OCI-LY7 (cell line): Measurements from ENCODE around the gene EVI2A.

Source experiments
- EZH2phosphoT487 ChIP-seq: fragments of 200-600 bp; sonication (generic); IDR thresholded peaks from 2 replicates; pipeline ENCODE4 v1.6.1; 2018; ENCODE audit warnings: low read depth, borderline replicate concordance, mild to moderate bottlenecking, mixed run types, antibody characterized with exemption, low read length, moderate library complexity, mixed read lengths
- TF ChIP-seq, protein P1 (sequence below): fragments of 200-600 bp; sonication (generic); conservative IDR thresholded peaks from 2 replicates; pipeline ENCODE4 v1.5.1; 2014; ENCODE audit warnings: mild to moderate bottlenecking, antibody characterized with exemption, low read length, moderate library complexity, mixed read lengths

DNA sequence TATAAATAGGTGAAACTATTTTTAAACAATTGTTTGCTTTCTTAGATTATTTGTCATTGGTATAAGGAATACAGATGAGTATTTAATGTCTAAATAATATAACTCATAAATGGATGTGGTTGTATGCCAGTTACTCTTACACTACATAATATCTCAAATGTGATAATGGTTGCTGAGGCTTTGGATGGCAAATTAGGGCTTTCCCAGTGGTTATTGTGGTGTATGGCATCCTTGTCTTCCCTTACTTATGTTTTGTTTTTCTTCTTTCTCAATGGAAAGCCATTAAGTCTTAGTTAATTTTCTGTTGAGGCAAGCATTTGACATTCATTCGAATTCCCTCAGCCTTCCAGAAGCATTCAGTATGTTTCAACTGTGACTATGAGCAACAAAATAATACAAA, 34.8 kb downstream of the EVI2A start:
- TF ChIP-seq, protein P1, sequence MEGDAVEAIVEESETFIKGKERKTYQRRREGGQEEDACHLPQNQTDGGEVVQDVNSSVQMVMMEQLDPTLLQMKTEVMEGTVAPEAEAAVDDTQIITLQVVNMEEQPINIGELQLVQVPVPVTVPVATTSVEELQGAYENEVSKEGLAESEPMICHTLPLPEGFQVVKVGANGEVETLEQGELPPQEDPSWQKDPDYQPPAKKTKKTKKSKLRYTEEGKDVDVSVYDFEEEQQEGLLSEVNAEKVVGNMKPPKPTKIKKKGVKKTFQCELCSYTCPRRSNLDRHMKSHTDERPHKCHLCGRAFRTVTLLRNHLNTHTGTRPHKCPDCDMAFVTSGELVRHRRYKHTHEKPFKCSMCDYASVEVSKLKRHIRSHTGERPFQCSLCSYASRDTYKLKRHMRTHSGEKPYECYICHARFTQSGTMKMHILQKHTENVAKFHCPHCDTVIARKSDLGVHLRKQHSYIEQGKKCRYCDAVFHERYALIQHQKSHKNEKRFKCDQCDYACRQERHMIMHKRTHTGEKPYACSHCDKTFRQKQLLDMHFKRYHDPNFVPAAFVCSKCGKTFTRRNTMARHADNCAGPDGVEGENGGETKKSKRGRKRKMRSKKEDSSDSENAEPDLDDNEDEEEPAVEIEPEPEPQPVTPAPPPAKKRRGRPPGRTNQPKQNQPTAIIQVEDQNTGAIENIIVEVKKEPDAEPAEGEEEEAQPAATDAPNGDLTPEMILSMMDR, result no peak
- no peak for TF ChIP-seq EZH2phosphoT487
